Uterus (tissue), 2 donors: Measurements from ENCODE around the gene SEC24A.

Experiments
- CTCF ChIP-seq, 4 experiments: fragments of 200-600 bp in 2 of 4; fragments of 450-650 bp in 2 of 4; sonication (generic) in 2 of 4; IDR thresholded peaks; one replicate each; pipeline ENCODE4 v1.5.1; 2016 to 2019; ENCODE audit warnings: antibody characterized with exemption in 4 of 4, mild to moderate bottlenecking in 2 of 4, moderate library complexity in 1 of 4
- POLR2A ChIP-seq, 2 donors: fragments of 450-650 bp; IDR thresholded peaks; one replicate each; pipeline ENCODE4 v1.6.1; 2016; ENCODE audit warnings: antibody characterized with exemption in 2 of 2, mild to moderate bottlenecking in 1 of 2, moderate library complexity in 1 of 2

GRCh38 chr5:134614450-134615085, 34.0 kb upstream of the SEC24A start:
- no peak for TF ChIP-seq CTCF (IDR thresholded peaks at IDR 0.05)
- no peak for TF ChIP-seq POLR2A (IDR thresholded peaks at IDR 0.05)
